Fibroblast of skin of scalp (primary cell): Measurements from ENCODE around the gene SMARCD3.

Experiments
- DNase-seq: peaks from one replicate; pipeline ENCODE4 v3.0.0-alpha.2; 2013

The SMARCD3 gene

DNA sequence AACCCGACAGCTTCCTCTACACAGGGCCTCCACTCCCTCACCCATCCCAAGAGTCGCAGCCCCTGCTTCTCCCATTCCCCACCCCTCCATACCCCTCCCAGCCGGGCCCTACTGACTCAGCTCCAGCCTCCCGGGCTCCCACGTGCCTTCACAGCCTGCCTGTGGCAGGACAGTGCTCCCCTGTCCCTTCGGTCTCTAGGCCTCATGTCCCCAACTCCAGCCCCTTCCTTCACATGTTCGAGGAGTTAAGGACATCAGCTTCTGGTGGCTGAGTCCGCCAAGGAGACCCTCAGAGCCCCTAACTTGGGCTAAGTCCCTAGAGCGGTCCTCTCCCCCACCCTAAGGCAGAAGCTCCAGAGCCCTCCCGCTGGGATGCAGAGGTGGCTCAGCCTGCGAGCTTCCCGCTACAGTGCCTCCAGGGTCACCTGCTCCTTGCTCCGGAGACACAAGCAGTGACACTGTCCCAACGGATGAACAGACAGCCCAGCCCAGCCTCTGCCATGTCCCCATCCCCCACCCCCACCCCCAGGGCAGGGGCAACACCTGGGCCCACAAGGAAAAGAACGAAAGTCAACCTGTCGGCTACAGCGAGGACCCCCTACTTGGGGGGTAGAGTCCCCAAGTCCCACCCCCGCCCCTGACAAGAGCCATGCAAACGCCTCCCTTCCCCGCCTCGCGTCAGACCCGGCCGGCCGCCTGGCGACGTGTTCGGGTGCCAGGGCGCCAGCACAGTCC, 716 bp downstream of the SMARCD3 start:
- DNase-seq = peak; percentile 52

DNA sequence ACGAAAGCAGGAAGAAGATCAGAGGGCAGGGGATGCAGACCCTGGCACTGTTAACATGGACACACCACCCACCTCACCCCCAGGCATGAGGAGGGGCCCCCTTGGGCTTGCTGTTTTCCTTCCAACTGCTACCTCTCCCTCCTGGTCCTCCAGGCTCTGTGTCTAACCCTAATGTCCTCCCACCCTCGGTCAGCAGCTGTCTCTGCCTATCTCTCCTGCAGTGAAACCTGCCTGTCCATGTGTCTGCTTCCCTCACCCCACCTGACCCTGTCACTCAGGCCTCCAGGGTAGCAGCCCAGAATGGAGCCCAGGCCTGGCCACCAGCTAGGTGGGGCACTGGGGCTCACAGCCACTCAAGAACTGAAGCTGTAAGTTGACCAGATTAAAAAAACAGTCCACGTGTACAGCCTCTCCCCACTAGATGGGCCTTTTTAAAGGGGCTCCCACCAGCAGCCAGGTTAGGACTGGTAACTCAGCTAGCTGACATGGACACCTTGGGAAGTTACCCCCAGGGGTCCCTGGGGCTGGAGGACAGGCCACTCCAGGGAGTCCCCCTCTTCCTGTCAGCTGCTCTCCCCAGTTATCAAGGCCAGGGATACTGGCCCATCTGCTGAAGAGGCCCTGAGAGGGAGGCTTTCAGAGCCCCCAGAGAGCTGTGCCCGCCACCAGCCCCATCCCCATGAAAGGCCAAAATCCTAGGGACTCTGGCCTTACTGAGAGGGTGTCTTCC, 1.5 kb downstream of the SMARCD3 start:
- DNase-seq = no peak

DNA sequence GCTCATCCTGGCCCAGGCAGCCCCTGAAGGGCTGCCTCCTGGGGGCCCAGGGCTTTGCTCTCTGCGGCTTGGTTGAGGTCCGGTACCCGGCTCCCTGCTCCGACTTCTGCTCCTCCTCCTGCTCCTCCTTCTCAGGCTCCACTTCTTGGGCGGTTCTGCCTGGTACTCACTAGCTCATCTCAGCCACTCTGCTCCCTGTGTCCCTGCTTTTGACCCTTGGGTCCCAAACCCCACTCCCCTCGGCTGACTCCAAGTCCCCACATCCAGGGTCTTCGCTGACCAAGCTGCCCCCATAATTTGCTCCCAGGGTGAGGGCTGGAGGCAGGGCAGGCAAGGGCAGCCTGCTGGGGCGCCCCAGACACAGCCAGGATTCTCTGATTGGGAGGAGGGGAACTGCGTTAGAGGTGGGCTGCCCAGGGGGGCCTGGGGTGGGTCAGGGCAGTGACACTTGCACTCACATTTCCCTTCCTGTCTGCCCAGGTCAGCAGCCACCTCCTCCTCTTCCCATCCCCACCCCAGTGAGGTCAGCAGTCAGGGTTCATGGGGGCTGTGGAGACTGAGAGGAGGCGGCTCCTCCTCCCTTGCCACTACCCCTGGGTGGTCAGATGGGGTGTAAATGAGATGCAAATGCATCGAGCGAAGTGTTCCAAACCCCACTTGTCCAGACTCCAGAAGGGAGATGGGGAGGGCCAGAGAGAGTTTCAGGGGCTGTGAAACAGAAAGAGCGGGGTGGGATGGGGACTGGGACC, 2.2 kb downstream of the SMARCD3 start:
- DNase-seq = peak; percentile 18

DNA sequence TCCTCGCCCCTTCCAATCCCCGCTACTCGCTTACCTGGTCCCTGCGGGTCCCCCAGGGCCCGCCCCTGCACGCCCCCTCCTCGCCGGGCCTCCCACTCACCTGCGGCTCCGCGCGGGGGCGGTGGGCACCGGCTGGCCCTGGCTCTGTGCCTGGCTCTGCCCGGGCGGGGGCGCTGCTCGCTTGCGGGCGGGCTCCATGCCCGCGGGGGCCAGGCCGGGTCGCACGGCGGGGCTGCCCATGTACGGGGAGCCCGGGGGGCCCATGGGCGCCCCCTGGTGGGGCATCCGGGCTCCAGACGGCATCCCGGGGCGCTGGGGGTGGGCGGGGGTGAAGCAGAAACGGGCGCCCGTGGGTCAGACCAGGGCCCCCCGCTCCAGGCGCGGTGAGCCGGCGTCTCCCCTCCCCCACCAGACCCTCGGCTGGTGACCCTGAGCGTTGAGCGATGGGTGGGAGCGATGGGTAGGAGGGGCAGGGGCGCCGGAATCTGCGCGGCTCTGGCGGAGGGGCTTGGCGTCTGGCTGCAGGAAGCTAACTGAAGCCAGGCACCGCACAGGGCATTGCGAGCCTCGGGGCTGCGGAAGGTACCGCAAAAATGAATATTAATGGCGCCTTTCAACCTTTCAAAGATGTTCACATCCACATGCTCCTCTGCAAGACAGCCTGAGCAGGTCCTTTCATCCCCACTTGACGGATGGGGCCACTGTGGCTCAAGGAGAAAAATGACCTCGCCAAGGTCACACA, 3.0 kb downstream of the SMARCD3 start:
- peak; percentile 42 for DNase-seq

DNA sequence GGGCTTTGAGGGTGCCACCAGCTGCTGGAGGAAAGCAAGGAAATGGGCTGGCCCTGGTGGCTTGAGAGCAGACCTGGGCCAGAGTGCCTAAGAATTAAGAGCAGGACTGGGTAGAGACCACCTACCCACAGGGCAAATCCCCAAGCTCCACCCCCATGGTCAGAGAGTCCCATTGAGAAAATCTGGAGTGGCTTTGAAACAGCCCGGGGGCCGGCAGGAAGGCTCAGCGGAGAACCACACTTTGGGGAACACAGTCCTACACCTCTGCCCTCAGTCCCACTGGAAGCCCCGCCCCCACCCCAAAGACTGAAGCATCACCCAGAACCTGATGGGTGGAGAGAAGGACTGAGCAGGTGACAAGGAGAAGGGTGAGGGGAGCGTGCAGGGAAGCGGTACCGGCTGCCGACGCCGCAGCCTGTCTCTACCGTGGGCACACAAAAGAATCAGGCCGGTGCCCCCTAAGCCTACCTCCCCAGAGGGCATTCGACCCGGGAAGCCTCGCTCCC, 3.6 kb downstream of the SMARCD3 start:
- no peak for DNase-seq

- DNase-seq = peak; percentile 53
Measured at GRCh38 chr7:151244196-151244840, 4.2 kb downstream of the SMARCD3 start.

- DNase-seq = no peak
Measured at GRCh38 chr7:151243408-151244195, 4.9 kb downstream of the SMARCD3 start.

DNA sequence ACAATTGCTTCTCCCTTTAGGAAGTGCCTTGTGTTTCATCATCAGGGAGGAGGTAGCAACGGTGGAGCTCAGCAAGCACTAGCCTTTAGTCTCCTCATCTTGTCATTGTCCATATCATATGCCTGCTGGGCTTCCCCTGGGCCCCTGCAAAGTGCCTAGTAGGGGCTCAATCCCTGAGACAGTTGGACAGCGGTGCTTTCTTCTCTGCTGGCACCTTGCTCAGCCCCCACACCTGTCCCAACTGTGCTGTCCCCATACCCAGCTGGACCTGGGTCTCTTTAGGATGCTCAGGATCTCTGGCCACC, 5.5 kb downstream of the SMARCD3 start:
- no peak for DNase-seq

DNA sequence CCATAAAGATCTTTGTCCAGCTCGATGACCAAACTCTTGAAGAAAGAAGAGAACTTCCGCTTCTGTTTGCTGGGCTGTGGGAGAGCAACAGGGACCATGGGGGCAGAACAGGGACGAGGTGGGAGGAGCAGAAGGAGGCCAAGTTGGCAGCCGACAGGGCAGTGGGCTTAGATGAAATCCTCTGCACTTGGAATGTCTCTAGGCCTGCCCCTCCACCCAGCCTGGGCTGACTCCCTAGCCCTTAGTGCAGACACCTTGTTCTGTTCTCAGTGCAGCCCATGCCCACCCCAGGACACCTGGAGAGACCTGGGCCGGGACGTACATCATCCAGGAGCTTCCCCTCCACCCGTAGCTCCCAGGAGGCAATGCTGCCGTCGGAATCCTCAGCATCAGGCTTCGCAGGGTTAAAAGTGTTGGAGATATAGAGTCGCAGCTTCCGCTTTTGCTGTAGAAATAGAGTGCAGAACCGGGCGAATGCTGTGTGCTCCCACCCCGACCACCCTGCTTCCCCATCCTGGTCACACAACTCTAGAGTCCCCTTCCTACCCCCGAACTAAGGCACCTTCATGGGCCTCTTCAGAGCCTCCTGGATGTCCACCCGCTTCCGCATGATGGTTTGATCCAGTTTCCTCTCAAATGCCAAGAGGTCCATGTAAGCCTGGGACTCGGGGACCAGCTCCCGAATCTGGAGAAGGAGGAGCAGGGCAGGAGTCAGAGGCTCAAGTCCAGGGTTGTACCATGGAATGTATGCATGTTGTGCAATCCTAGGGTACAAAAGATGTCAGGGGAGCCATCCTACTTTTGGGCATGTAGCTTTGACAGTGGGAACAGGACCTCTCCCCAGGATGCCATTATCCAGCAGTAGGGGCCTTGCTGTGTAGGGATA, 6.1 kb downstream of the SMARCD3 start:
- DNase-seq = no peak

DNA sequence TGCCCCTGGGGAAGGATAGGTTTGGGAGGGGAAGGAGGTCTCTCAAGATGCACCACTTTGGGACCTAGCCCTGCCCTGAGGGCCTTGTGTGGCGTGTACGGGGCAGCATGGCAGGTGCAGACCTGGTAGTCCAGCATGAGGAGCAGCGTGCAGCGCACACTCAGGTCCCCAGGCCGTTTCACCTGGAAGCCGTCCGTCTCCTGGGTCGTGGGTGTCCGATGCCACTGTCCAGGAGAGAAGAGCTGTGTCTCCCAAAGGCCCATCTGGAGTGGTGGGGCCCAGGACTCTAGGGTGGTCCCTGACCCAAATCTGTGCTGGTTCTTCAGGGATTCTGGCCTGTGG, 6.8 kb downstream of the SMARCD3 start:
- no peak for DNase-seq

- no peak for DNase-seq
Measured at GRCh38 chr7:151240942-151241754, 7.3 kb downstream of the SMARCD3 start.

DNA sequence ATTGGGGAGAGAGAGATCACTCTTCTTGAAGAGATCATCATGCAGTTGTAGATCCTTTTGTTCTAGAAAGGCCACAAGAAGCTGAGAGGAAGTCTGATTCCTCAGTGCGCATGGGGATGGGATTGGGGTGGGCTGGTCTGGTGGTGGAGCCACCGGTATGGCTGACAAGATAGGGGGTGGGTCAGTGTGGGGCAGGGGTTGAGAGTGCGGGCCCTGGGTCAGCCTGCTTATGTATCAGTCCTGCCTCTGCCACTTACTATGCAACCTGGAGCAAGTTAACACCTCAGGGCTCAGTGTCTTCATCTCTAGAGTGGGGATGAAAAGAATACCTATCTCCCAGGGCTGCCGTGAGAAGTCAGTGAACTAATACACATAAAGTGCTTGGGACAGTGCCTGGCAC, 8.0 kb downstream of the SMARCD3 start:
- DNase-seq = no peak

GRCh38 chr7:151239837-151240459, 8.5 kb downstream of the SMARCD3 start:
- no peak for DNase-seq

DNA sequence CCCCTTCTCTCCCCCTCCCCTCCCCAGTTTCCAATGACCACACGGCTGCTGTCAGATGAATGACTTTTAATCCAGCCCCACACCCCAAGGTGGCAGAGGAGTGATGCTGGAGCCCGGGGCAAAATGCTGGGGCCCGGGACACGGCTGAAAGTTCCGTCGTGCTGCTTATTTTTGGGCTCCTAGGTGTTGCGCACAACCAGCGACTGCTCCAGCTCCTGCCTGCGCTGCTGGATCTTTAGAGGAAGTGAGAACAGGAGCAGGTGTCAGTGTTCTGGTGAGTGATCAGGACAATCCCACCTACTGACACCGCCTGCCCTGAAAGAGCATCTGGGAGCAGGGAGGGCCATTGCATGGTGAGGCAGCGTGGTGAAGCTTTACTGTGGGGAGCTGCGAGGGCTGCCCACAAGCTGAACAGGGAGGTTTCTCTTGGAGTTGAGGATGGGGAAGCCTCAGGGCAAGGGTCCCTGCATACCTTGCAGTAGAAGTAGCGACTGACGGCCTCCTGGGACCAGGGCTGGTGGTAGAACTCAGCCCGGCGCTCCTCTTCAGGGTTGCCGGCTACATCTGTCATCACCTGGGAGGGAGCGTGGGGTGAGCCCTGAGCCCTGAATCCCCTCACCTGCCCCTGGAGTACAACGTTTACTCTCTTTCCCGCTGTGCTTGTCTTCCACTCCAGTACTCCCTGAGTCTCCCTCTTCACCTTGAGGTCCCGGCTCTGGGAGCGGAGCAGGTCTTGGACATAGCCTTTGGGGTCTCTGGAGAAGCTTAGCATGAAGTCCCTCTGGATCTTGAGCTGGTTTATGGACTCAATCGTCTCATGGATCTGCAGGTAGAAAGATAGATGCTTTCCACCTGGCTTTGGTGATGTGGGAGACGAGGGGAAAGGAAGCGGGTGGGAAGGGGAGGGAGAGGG, 9.3 kb downstream of the SMARCD3 start:
- DNase-seq = no peak

- DNase-seq = no peak
Measured at GRCh38 chr7:151238190-151238810, 10.2 kb downstream of the SMARCD3 start.

DNA sequence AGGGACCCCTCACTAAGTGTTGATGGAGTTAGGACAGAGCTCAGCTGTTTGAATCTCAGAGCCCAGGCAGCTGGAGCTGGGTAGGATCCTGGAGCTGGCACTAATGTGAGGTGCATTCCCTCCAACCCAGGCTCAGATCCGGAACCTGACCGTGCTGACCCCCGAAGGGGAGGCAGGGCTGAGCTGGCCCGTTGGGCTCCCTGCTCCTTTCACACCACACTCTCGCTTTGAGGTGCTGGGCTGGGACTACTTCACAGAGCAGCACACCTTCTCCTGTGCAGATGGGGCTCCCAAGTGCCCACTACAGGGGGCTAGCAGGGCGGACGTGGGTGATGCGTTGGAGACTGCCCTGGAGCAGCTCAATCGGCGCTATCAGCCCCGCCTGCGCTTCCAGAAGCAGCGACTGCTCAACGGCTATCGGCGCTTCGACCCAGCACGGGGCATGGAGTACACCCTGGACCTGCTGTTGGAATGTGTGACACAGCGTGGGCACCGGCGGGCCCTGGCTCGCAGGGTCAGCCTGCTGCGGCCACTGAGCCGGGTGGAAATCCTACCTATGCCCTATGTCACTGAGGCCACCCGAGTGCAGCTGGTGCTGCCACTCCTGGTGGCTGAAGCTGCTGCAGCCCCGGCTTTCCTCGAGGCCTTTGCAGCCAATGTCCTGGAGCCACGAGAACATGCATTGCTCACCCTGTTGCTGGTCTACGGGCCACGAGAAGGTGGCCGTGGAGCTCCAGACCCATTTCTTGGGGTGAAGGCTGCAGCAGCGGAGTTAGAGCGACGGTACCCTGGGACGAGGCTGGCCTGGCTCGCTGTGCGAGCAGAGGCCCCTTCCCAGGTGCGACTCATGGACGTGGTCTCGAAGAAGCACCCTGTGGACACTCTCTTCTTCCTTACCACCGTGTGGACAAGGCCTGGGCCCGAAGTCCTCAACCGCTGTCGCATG, 11.0 kb downstream of the SMARCD3 start:
- DNase-seq = no peak
